Measurements from ENCODE around the gene LEFTY2. TPM values are rescaled to one million over a fixed set of nuclear protein-coding genes. Genes with fewer than 3 reads are reported as not detected.

The LEFTY2 gene
- total and polyA plus RNA-seq, 4 donors = 4.6 to 6.0 (median 5.1) TPM

DNA sequence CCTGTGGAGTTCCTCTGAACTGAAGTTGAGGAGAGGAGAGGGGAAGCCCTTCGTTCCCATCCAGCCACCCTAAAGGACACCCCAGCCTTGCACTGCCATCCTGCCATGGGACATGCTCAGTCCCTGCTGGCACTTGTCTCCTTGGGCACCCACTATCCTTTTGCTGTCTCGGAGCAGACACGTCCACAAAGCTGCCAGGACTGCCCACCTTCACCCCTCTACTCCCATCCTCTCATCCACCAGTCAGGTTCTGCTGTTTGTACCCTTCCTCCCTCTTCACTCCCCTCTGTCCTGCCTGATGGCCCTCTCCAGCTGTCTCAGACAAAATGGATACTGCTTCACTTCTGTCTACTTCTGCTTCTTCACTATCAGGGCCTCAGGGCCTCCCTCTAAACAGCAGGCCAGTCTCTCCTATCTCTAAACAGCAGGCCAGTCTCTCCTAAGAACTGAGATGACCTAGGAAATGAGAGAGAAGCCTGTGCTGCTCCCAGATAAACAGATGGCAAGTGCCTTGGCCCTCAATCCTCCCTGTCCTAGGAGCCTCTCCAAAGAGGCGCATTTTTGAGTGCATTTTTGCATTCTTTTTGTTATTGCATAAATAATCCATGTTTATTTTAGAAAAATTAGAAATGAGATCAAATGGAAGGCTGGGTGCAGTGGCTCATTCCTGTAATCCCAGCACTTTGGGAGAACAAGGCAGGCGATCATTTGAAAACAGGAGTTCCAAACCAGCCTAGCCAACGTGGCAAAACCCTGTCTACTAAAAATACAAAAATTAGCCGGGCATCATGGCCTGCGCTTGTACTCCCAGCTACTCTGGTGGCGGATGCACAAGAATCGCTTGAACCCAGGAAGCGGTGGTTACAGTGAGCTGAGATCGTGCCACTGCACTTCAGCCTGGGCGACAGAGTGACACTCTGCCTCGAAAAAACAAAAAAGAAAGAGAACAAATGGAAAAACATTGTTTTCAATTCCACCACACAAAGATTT lies 12.5 kb downstream of the LEFTY2 start:
- H3K27ac ChIP-seq (ENCODE audit: low read depth in 1 of 2, low read length in 2 of 2) = no peak overlapping the region
- no peak overlapping the region for H3K4me3 ChIP-seq (ENCODE audit: low read length in 2 of 2)
- no peak for ATAC-seq (ENCODE audit: low FRiP score)
- no peaks in the 10 kb centered on the region for H3K4me1 ChIP-seq (ENCODE audit: control insufficient read depth in 1 of 2, insufficient read depth in 2 of 2, low read length in 2 of 2)
- WGBS, 2 donors = 82 to 88% methylated on average over 14 of the region's 14 CpGs
- H3K9me3 ChIP-seq (ENCODE audit: control insufficient read depth, low read length) = no peaks in the 10 kb centered on the region
- no peaks in the 10 kb centered on the region for H3K36me3 ChIP-seq (ENCODE audit: control insufficient read depth in 1 of 2, insufficient read depth in 2 of 2, low read length in 1 of 2)
- intact Hi-C loops (cut with DNase I) = no loop called here
- H3K27me3 ChIP-seq (ENCODE audit: control insufficient read depth in 1 of 2, insufficient read depth in 2 of 2, low read length in 1 of 2) = no peaks in the 10 kb centered on the region
- DNase-seq = no peak

DNA sequence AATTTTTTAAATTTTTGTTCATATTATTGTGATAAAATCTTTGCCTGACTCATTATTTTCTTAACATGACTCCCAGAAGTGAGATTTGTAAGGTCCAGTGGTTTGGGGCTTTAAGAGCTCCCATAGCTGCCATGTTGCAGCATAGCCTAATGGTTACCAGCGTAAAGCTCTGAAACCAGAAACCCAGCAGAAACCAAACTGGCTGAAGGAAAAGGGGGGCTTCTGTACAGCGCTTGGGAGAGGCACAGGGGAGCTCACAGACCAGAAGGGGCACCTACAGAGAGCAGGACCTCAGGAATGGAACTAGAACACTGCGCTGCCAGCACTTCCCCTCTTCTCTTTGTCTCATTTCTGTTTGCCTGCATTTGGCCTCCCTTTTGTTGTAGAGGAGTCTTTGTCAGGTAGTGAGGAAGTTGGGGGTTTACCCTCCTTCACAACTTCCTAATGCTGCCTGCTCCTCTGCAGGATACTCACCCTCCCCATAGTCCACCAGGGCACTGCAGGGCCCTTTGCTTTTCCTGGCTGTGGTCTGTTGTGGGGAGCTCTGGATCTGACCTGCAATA lies 14.4 kb downstream of the LEFTY2 start:
- Histone ChIP-seq H3K9me3 (ENCODE audit: control insufficient read depth, low read length) (no peaks in the 10 kb centered on the region), H3K4me1 (ENCODE audit: control insufficient read depth in 1 of 2, insufficient read depth in 2 of 2, low read length in 2 of 2) (no peaks in the 10 kb centered on the region), H3K27ac (ENCODE audit: low read depth in 1 of 2, low read length in 2 of 2) (no peak overlapping the region), H3K4me3 (ENCODE audit: low read length in 2 of 2) (no peak overlapping the region), H3K36me3 (ENCODE audit: control insufficient read depth in 1 of 2, insufficient read depth in 2 of 2, low read length in 1 of 2) (no peaks in the 10 kb centered on the region), H3K27me3 (ENCODE audit: control insufficient read depth in 1 of 2, insufficient read depth in 2 of 2, low read length in 1 of 2) (no peaks in the 10 kb centered on the region)
- DNase-seq = no peak
- intact Hi-C loops (cut with DNase I) = no loop called here
- ATAC-seq (ENCODE audit: low FRiP score) = no peak
- WGBS, 2 donors = 90 to 93% methylated on average over 3 of the region's 3 CpGs

DNA sequence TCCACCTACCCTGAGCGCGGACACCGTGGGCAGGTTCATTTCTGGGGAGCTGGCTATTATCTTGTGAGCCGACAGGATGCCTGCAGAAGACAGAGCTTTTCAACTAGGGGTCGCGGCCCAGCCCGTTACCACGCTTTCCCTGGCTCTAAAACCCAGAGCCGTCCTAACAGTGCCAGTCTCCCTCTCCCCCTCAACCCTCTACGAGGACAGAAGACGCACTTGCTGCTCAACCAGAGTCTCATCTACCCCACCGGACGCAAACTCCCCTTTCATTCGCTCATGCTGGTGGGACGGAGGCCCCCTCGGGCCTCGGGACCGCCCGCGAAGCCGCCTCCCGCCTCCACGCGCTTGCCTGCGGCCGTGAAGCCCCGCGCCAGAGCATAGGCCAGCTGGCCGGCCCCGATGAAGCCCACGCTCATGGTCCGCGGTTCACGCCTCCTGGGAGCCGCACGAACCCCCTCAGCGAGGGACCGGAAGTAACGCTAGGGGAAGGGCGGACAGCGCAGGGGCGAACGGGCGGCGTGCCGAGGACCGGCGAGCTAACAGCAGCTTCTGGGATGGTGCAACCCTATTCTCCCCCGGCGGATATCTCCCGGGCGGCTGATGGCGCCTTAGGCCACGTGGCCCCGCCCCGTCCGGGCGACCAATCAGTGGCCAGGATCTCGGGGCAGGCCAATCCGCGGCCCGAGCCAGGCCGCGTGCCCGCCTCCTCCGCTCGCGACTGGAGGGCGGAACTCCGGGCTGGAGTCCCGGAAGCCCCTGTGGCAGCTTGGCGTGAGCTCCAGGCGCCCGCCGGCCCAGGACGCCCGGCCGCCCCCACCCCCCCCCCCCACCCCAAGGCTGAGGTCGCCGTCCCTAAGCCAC lies 17.1 kb downstream of the LEFTY2 start, which contains the start of gene PYCR2:
Gene PYCR2 (minus strand): TSS at position 559 of the 864 bp plus-strand sequence. CDS start 140 bp downstream, at position 419.
- H3K36me3 ChIP-seq (ENCODE audit: control insufficient read depth in 1 of 2, insufficient read depth in 2 of 2, low read length in 1 of 2) = no peaks in the 10 kb centered on the region

DNA sequence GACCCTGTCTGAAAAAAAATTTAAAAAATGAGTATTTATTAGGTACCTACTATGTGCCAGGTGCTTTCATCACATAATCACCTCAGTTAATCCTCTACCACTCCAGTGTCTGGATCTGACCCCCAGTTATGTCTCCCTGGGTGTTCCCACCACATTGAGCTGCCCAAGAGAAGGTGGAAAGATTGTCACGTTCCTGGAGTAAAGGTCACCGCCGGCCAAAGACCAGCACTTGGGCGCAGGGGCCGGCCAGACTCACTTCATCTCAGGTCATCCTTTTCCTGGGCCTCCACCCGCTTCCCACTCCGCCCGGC lies 17.7 kb downstream of the LEFTY2 start:
- H3K27ac ChIP-seq (ENCODE audit: low read depth in 1 of 2, low read length in 2 of 2) = peak overlapping the region in 1 of 2 donors; percentile 93
- DNase-seq = no peak

More for the DNA sequence above, 17.1 kb downstream of the LEFTY2 start, which contains the start of gene PYCR2:
- 0% methylated on average over 74 to 80 of the region's 80 CpGs for WGBS, 2 donors
- no peaks in the 10 kb centered on the region for H3K4me1 ChIP-seq (ENCODE audit: control insufficient read depth in 1 of 2, insufficient read depth in 2 of 2, low read length in 2 of 2)
- peak within 1 kb of the TSS in 1 of 2 donors; percentile 93 for H3K27ac ChIP-seq (ENCODE audit: low read depth in 1 of 2, low read length in 2 of 2)
- intact Hi-C loops (cut with DNase I) = no loop called here
- ATAC-seq (ENCODE audit: low FRiP score) (peak; percentile 98), DNase-seq (peak; percentile 97)
- no peaks in the 10 kb centered on the region for H3K9me3 ChIP-seq (ENCODE audit: control insufficient read depth, low read length)
- peak within 1 kb of the TSS; percentile 63 to 94 for H3K4me3 ChIP-seq (ENCODE audit: low read length in 2 of 2)
- H3K27me3 ChIP-seq (ENCODE audit: control insufficient read depth in 1 of 2, insufficient read depth in 2 of 2, low read length in 1 of 2) = no peaks in the 10 kb centered on the region

DNA sequence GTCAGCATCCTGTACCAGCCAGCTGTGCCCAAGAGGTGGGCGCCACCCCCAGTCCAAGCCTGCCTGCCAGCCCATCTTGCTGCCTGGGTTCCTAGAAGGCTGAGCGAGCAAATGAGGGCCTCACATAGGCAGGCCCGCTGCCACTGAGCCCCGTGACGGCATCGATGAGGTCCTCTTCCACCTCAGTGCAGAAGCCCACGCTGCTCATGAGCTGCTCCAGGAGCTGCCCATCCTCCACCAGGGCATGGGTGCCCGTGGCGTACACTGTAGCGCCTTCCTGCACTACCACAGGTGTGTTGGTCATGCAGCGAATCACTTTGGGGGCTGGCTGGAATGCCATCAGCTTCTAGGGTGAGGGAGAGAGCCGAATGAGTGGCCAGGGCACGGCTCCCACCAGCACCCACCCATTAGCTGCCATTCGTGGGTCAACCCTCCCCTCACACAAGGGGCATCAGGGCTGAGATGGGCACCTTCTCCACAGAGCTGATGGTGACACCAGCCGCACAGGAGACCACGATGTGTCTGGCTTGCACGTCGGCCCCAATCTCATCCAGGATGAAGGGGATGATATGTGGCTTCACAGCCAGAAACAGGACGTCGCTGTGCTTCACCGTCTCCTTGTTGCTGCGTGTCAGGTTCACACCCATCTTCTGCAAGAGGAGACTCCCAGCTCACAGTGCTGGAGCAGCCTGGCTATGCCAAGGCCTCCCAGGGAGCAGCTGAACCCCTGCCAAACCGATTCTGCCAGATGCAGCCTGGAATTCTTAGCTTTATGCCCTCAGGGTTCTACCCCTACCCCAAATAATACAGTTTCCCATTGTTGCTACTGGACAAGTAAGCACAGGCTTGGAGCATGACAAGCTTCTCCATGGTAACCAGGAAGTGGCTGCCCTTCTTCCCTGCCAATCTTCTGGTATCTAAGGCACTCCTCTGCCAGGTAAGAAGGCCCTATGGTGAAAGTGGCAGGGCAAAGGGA lies 19.0 kb downstream of the LEFTY2 start:
- ATAC-seq (ENCODE audit: low FRiP score) (no peak), DNase-seq (peak in 1 of 2 donors; percentile 36)
- Histone ChIP-seq H3K4me1 (ENCODE audit: control insufficient read depth in 1 of 2, insufficient read depth in 2 of 2, low read length in 2 of 2) (no peaks in the 10 kb centered on the region), H3K9me3 (ENCODE audit: control insufficient read depth, low read length) (no peaks in the 10 kb centered on the region), H3K27ac (ENCODE audit: low read depth in 1 of 2, low read length in 2 of 2) (no peak overlapping the region), H3K36me3 (ENCODE audit: control insufficient read depth in 1 of 2, insufficient read depth in 2 of 2, low read length in 1 of 2) (no peaks in the 10 kb centered on the region), H3K27me3 (ENCODE audit: control insufficient read depth in 1 of 2, insufficient read depth in 2 of 2, low read length in 1 of 2) (no peaks in the 10 kb centered on the region), H3K4me3 (ENCODE audit: low read length in 2 of 2) (no peak overlapping the region)
- WGBS, 2 donors = 90 to 91% methylated on average over 23 of the region's 23 CpGs
- intact Hi-C loops (cut with DNase I) = no loop called here

More for the DNA sequence above, 17.7 kb downstream of the LEFTY2 start:
- Histone ChIP-seq H3K4me1 (ENCODE audit: control insufficient read depth in 1 of 2, insufficient read depth in 2 of 2, low read length in 2 of 2) (no peaks in the 10 kb centered on the region), H3K9me3 (ENCODE audit: control insufficient read depth, low read length) (no peaks in the 10 kb centered on the region), H3K36me3 (ENCODE audit: control insufficient read depth in 1 of 2, insufficient read depth in 2 of 2, low read length in 1 of 2) (no peaks in the 10 kb centered on the region), H3K4me3 (ENCODE audit: low read length in 2 of 2) (peak overlapping the region; percentile 63 to 94), H3K27me3 (ENCODE audit: control insufficient read depth in 1 of 2, insufficient read depth in 2 of 2, low read length in 1 of 2) (no peaks in the 10 kb centered on the region)
- WGBS, 2 donors = 1 to 2% methylated on average over 8 of the region's 8 CpGs
- intact Hi-C loops (cut with DNase I) = no loop called here
- no peak for ATAC-seq (ENCODE audit: low FRiP score)

DNA sequence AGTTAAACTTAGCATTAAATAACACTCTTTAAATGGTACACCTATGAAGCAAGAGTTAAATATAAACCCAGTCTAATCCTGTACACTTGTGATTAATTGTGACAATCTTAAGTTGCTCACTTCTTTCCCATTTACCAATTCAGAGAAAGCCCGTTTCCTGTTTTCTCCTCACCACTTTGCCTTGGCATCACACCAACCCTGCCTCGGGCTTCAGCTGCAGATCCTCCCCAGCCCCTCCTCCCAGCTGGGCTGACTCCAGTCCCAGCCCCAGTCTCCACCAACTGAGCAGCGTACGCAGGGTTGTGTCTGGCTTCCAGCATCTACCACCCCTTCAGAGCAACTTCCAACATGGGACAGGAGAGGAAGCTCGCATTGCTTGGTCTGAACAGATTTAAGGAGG lies 21.1 kb downstream of the LEFTY2 start:
- ATAC-seq (ENCODE audit: low FRiP score) (no peak), DNase-seq (peak; percentile 83 to 92)
- Histone ChIP-seq H3K27me3 (ENCODE audit: control insufficient read depth in 1 of 2, insufficient read depth in 2 of 2, low read length in 1 of 2) (no peaks in the 10 kb centered on the region), H3K4me1 (ENCODE audit: control insufficient read depth in 1 of 2, insufficient read depth in 2 of 2, low read length in 2 of 2) (no peaks in the 10 kb centered on the region), H3K9me3 (ENCODE audit: control insufficient read depth, low read length) (no peaks in the 10 kb centered on the region), H3K4me3 (ENCODE audit: low read length in 2 of 2) (no peak overlapping the region), H3K27ac (ENCODE audit: low read depth in 1 of 2, low read length in 2 of 2) (no peak overlapping the region), H3K36me3 (ENCODE audit: control insufficient read depth in 1 of 2, insufficient read depth in 2 of 2, low read length in 1 of 2) (no peaks in the 10 kb centered on the region)
- intact Hi-C loops (cut with DNase I) = no loop called here
- WGBS, 2 donors = 2 to 4% methylated on average over 5 of the region's 5 CpGs

DNA sequence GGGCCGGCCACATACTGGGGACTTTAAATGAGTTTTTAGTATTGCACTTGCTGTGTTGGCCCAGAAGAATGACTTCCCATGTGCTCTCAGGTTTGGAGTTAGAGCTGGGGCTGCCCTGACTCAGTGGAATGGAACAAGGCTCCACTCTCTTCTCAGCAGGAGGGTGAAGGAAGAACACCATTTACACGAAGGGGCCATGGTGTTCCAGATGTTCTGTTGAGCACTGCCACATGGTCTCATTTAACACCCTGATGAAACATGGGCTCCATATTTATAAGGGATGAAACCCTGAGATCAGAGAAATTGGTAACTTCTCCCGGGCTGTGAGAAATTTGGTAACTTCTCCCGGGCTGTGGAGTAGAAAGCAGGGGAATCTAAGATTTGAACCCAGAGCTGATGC lies 22.7 kb downstream of the LEFTY2 start:
- Histone ChIP-seq H3K4me3 (ENCODE audit: low read length in 2 of 2) (no peak overlapping the region), H3K4me1 (ENCODE audit: control insufficient read depth in 1 of 2, insufficient read depth in 2 of 2, low read length in 2 of 2) (no peaks in the 10 kb centered on the region), H3K9me3 (ENCODE audit: control insufficient read depth, low read length) (no peaks in the 10 kb centered on the region), H3K27ac (ENCODE audit: low read depth in 1 of 2, low read length in 2 of 2) (no peak overlapping the region), H3K27me3 (ENCODE audit: control insufficient read depth in 1 of 2, insufficient read depth in 2 of 2, low read length in 1 of 2) (no peaks in the 10 kb centered on the region), H3K36me3 (ENCODE audit: control insufficient read depth in 1 of 2, insufficient read depth in 2 of 2, low read length in 1 of 2) (no peaks in the 10 kb centered on the region)
- intact Hi-C loops (cut with DNase I) = no loop called here
- 89 to 91% methylated on average over 4 of the region's 4 CpGs for WGBS, 2 donors
- ATAC-seq (ENCODE audit: low FRiP score) (no peak), DNase-seq (peak in 1 of 2 donors; percentile 0)

All from aorta (tissue), 5 donors.